ENCODE results near the gene RIMBP3C.
"Not testable (repeated sequence)": the region's sequence is repeated elsewhere in the genome, so short reads cannot be mapped to it uniquely, and the experiment has no call there.

GRCh38 chr22:21497984-21498383 lies 53.3 kb downstream of the RIMBP3C start:
- TF ChIP-seq CTCF, POLR2A (IDR thresholded peaks at IDR 0.05): not testable (repeated sequence)
